PC-3 (cell line): ENCODE measurements around the gene ABLIM2.

Experiments
- EZH2 ChIP-seq: fragments of 300-600 bp; sonication (generic); IDR thresholded peaks from one replicate; pipeline ENCODE4 v1.6.1; 2017; ENCODE audit warnings: antibody characterized with exemption, mild to moderate bottlenecking, low read length; ENCODE audit not compliant: unreplicated experiment
- TF ChIP-seq, protein P1 (sequence below): fragments of 300-600 bp; sonication (generic); conservative IDR thresholded peaks from 2 replicates; pipeline ENCODE4 v1.5.1; 2017; ENCODE audit warnings: antibody characterized with exemption, low read depth, mild to moderate bottlenecking, low read length

DNA sequence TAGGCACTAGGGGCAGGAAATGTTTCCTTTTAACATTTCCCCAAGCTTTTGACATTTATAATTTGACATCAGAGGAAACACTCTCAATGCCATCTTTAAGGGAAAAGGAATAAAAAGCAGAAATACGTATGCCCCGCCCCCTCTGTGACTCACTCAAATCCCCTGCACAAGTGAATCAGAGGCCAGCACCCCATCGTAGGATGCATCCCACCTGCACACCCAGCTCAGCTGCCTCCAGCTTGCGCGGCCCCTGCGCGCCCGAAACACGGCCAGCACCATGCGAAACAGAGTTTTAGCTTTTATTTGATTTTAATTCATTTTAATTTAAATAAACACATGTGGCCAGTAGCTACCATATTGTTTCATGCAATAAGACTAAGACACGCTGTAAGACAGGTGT is 29.5 kb downstream of the ABLIM2 start:
- TF ChIP-seq, protein P1, sequence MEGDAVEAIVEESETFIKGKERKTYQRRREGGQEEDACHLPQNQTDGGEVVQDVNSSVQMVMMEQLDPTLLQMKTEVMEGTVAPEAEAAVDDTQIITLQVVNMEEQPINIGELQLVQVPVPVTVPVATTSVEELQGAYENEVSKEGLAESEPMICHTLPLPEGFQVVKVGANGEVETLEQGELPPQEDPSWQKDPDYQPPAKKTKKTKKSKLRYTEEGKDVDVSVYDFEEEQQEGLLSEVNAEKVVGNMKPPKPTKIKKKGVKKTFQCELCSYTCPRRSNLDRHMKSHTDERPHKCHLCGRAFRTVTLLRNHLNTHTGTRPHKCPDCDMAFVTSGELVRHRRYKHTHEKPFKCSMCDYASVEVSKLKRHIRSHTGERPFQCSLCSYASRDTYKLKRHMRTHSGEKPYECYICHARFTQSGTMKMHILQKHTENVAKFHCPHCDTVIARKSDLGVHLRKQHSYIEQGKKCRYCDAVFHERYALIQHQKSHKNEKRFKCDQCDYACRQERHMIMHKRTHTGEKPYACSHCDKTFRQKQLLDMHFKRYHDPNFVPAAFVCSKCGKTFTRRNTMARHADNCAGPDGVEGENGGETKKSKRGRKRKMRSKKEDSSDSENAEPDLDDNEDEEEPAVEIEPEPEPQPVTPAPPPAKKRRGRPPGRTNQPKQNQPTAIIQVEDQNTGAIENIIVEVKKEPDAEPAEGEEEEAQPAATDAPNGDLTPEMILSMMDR, result no peak
- TF ChIP-seq EZH2, result no peak
